CD4-positive, alpha-beta T cell treated with Interleukin-1 beta for 1 hour (primary cell): ENCODE measurements around the gene PPARD.

Experiments used
- DNase-seq, 2 donors: peaks; one replicate each; pipeline ENCODE4 v3.0.0-alpha.2; 2020 to 2022

PPARD gene

GRCh38 chr6:35474942-35475570 is 132.7 kb downstream of the PPARD start:
- DNase-seq = no peak

GRCh38 chr6:35475573-35475972 is 133.2 kb downstream of the PPARD start:
- DNase-seq = no peak

GRCh38 chr6:35476004-35476403 is 133.6 kb downstream of the PPARD start:
- no peak for DNase-seq

GRCh38 chr6:35477028-35477427 is 134.7 kb downstream of the PPARD start:
- no peak for DNase-seq
